Stimulated activated CD4-positive, alpha-beta T cell treated with anti-CD3 and anti-CD28 coated beads, Interleukin-4, amount 100 ng/mL, for 24 hours (primary cell): Measurements from ENCODE around the gene PRSS36.

Experiments
- DNase-seq: peaks from one replicate; pipeline ENCODE4 v3.0.0-alpha.2; 2020

The PRSS36 gene

GRCh38 chr16:31094424-31095120, 55.3 kb downstream of the PRSS36 start, which contains the start of gene VKORC1:
VKORC1 (minus strand) TSS chr16:31094797; CDS start chr16:31094729, 68 bp downstream.
- DNase-seq: peak; percentile 92

GRCh38 chr16:31094088-31094423, 55.8 kb downstream of the PRSS36 start:
- DNase-seq: no peak

- DNase-seq: no peak
Measured at GRCh38 chr16:31093132-31093703, 56.6 kb downstream of the PRSS36 start.

GRCh38 chr16:31092330-31092729, 57.5 kb downstream of the PRSS36 start:
- DNase-seq: no peak

- no peak for DNase-seq
Measured at GRCh38 chr16:31090540-31090939, 59.3 kb downstream of the PRSS36 start.

- no peak for DNase-seq
Measured at GRCh38 chr16:31089199-31089598, 60.7 kb downstream of the PRSS36 start.
